Lung (tissue), 12 donors: ENCODE results near the gene BMP6. TPM values are rescaled to one million over a fixed set of nuclear protein-coding genes. Genes with fewer than 3 reads are reported as not detected.

Source experiments
- ATAC-seq: fragments of 200-7000 bp; cut with Tn5 transposase; one replicate; pipeline ENCODE4 v1.9.1; 2020; ENCODE audit warnings: moderate number of reproducible peaks; ENCODE audit not compliant: insufficient read depth, low FRiP score
- DNase-seq, 3 donors: peaks; one replicate each; pipeline ENCODE4 v3.0.0-alpha.2; 2013 to 2017
- H3K27ac ChIP-seq, 2 donors: one replicate each; pipeline ENCODE4 v1.5.1; 2013; ENCODE audit warnings: mild to moderate bottlenecking in 2 of 2, moderate library complexity in 2 of 2, control low read depth in 1 of 2, inconsistent platforms in 1 of 2, low read depth in 1 of 2, low read length in 1 of 2
- H3K27me3 ChIP-seq, 3 donors: one replicate each; pipeline ENCODE4 v1.5.1; 2013; ENCODE audit warnings: low read length in 2 of 3; ENCODE audit not compliant: control insufficient read depth in 3 of 3, insufficient read depth in 3 of 3
- H3K36me3 ChIP-seq, 4 donors: one replicate each; pipeline ENCODE4 v1.5.1; 2013; ENCODE audit warnings: low read length in 4 of 4, mild to moderate bottlenecking in 1 of 4, moderate library complexity in 1 of 4; ENCODE audit not compliant: control insufficient read depth in 4 of 4, insufficient read depth in 4 of 4
- H3K4me1 ChIP-seq, 5 donors: one replicate each; pipeline ENCODE4 v1.5.1; 2013; ENCODE audit warnings: low read length in 5 of 5, mild to moderate bottlenecking in 2 of 5, moderate library complexity in 1 of 5; ENCODE audit not compliant: control insufficient read depth in 5 of 5, insufficient read depth in 5 of 5
- H3K4me3 ChIP-seq: one replicate; pipeline ENCODE4 v1.5.1; 2013; ENCODE audit warnings: mild to moderate bottlenecking, control low read depth, moderate library complexity
- H3K9ac ChIP-seq, 2 donors: one replicate each; pipeline ENCODE4 v1.5.1; 2013; ENCODE audit warnings: low read length in 2 of 2, control low read depth in 1 of 2; ENCODE audit not compliant: insufficient read depth in 1 of 2
- H3K9me3 ChIP-seq, 4 donors: one replicate each; pipeline ENCODE4 v1.5.1; 2013; ENCODE audit warnings: low read length in 3 of 4, mild to moderate bottlenecking in 1 of 4, moderate library complexity in 1 of 4; ENCODE audit not compliant: control insufficient read depth in 4 of 4, insufficient read depth in 3 of 4
- WGBS, 2 donors: extraction: QIAGEN DNeasy Blood & Tissue Kit; methylation state at CpG; one replicate each; pipeline ENCODE4 v1.1.7; 2013; 5-methylcytosine and 5-hydroxymethylcytosine counted together
- polyA plus RNA-seq, 2 donors: library from polyadenylated mRNA; stranded (reverse); fragments of 200-250 nt; gene quantifications; one replicate each; pipeline ENCODE4 v1.2.1, GENCODE V29; 2013
- total RNA-seq, 2 donors: library from RNA; depleted of rRNA in 1 of 2; stranded (reverse); fragments of >200 nt in 1 of 2; gene quantifications; one replicate each; pipeline ENCODE4 v1.2.1, GENCODE V29; 2014 to 2021
- TF ChIP-seq, protein P1 (sequence below): IDR thresholded peaks from 2 replicates; pipeline ENCODE4 v1.5.1; 2012; ENCODE audit warnings: mild to moderate bottlenecking; ENCODE audit errors: control extremely low read depth, extremely low read depth
- donor health status: control.
- donor health status: control.
- donor health status: Bipolar disorder and iron deficiency.
- donor health status: healthy.
- donor health status: DM: yes; HTN: yes; CAD: no.

BMP6 gene
- total and polyA plus RNA-seq, 4 donors: 2.3 to 17.3 (median 10.6) TPM

DNA sequence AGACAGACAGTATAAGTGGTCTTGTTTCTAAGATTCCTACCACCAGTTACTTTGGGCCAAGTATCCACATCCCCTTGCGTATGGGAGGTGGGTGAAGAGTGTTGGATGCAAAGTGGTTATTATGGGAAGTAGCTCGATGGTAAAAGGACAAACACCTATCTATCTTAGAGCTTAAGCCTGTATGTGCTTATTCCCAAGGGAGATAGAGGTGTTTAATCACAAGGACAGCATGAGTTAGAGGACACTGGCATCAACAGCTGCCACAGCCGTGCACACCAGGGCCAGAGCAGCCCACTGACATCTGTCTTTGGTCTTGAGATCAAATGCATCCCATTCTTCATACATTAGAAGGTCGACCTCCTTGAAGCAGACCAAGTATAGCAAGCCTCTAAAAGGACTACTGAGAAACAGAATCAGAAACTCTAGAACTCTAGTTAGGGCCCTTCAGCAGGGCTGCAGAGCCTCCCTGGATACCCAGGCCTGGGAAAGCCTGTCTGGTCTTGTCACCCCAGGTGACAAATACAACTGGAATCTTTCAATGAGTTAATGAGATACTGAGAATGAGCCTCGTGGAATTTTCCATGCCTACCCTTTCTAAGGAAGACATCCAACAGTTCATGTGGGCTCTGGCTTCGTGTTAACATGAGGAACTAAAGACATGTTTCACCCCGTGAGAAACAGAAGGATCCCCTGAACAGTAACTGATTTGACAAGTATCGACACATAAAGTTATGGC, 156.0 kb downstream of the BMP6 start:
- H3K27ac ChIP-seq: peak overlapping the region in 1 of 2 donors; percentile 25
- TF ChIP-seq, protein P1, sequence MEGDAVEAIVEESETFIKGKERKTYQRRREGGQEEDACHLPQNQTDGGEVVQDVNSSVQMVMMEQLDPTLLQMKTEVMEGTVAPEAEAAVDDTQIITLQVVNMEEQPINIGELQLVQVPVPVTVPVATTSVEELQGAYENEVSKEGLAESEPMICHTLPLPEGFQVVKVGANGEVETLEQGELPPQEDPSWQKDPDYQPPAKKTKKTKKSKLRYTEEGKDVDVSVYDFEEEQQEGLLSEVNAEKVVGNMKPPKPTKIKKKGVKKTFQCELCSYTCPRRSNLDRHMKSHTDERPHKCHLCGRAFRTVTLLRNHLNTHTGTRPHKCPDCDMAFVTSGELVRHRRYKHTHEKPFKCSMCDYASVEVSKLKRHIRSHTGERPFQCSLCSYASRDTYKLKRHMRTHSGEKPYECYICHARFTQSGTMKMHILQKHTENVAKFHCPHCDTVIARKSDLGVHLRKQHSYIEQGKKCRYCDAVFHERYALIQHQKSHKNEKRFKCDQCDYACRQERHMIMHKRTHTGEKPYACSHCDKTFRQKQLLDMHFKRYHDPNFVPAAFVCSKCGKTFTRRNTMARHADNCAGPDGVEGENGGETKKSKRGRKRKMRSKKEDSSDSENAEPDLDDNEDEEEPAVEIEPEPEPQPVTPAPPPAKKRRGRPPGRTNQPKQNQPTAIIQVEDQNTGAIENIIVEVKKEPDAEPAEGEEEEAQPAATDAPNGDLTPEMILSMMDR: no peak
- no peak overlapping the region for H3K4me3 ChIP-seq
- peaks cover 44 to 52% (median 49%) of the 10 kb centered on the region in 4 donors for H3K36me3 ChIP-seq
- no peak overlapping the region for H3K9ac ChIP-seq
- DNase-seq (no peak), ATAC-seq (no peak)
- no peaks in the 10 kb centered on the region for H3K9me3 ChIP-seq
- WGBS, 2 donors: 85 to 88% methylated on average over 8 of the region's 8 CpGs
- no peaks in the 10 kb centered on the region for H3K4me1 ChIP-seq
- no peaks in the 10 kb centered on the region for H3K27me3 ChIP-seq

DNA sequence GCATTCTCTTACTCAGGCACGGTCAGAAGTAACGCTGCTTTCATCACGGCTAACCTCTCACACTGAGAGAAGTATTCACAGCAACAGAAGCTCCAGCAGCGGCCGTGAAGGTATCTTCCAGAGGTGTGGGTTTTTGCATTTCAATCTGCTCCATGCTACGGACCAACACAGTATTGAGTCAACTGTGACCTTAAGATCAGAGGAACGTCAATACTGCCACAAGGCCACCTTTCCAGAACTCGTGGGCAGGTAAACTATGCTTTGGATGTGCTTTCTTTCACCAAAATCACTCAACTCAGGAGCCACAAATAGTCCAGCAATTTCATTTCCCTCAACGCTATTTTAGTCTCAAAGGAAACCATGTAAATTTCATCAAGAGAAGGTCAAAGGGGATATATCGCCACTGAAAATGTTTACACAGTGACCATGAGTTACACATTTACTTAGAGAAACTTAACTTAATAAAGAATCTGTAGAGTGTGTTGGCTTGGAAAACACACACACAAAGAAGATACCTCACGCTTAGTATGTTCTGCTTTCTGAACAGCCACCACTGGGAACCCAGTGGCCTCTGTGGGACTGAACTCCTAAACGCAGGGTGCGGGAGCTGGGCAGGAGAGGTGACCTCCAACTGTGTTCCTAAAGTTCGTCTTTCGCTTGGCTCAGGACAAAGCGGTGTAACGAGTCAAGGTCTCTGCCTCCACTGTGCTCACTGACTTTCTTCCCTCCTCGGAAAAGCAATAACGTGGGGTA, 156.8 kb downstream of the BMP6 start:
- H3K9me3 ChIP-seq: no peaks in the 10 kb centered on the region
- TF ChIP-seq, protein P1: no peak
- H3K4me1 ChIP-seq: no peaks in the 10 kb centered on the region
- peak overlapping the region in 1 of 2 donors; percentile 25 for H3K27ac ChIP-seq
- 89 to 90% methylated on average over 19 of the region's 19 CpGs for WGBS, 2 donors
- ATAC-seq (no peak), DNase-seq (peak in 1 of 3 donors; percentile 17)
- H3K36me3 ChIP-seq: peaks cover 47 to 56% (median 52%) of the 10 kb centered on the region in 4 donors
- no peaks in the 10 kb centered on the region for H3K27me3 ChIP-seq
- no peak overlapping the region for H3K4me3 ChIP-seq
- H3K9ac ChIP-seq: no peak overlapping the region

DNA sequence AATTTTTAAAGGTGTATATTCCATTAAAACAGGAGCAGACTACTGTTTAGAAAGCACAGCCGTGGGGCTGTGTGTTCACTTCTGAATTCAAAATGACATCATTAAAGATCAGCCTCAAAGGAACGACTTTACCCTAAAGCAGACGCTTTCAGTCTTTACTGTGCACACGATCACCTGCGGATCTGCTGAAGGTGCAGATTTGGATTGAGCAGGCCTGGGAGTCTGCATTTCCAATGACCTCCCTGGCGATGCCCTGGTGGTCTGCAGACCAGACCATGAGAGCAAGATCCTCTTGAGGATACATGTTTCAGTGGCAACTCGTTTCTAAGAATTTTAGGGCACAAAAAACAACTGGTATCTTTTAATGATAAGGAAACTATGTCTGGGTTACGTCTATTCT, 157.5 kb downstream of the BMP6 start:
- no peaks in the 10 kb centered on the region for H3K27me3 ChIP-seq
- H3K27ac ChIP-seq: no peak overlapping the region
- no peaks in the 10 kb centered on the region for H3K9me3 ChIP-seq
- ATAC-seq (no peak), DNase-seq (no peak)
- WGBS, 2 donors: 90 to 95% methylated on average over 8 of the region's 8 CpGs
- H3K36me3 ChIP-seq: peaks cover 53 to 57% (median 56%) of the 10 kb centered on the region in 4 donors
- H3K9ac ChIP-seq: no peak overlapping the region
- no peaks in the 10 kb centered on the region for H3K4me1 ChIP-seq
- H3K4me3 ChIP-seq: no peak overlapping the region
- TF ChIP-seq, protein P1: no peak
